Right ventricle myocardium superior (tissue), 1 donor: ENCODE measurements around the gene RINL. TPM values are rescaled to one million over a fixed set of nuclear protein-coding genes. Genes with fewer than 3 reads are reported as not detected.
"Not testable (repeated sequence)": the region's sequence is repeated elsewhere in the genome, so short reads cannot be mapped to it uniquely, and the experiment has no call there.

Experiments used
- ATAC-seq: fragments of 200-7000 bp; cut with Tn5 transposase; one replicate; pipeline ENCODE4 v1.9.1; 2020; ENCODE audit warnings: mild to moderate bottlenecking; ENCODE audit not compliant: poor library complexity
- DNase-seq: peaks from one replicate; pipeline ENCODE4 v3.0.0-alpha.2; 2020
- intact Hi-C: fragments of 100-400 bp; cut with DNase I; formaldehyde crosslinking; loops from one replicate; pipeline ENCODE4 v1.11.2; 2022
- total RNA-seq: library from RNA; stranded (reverse); fragmentation: NEBNext Ultra II Directional; extraction: Animal tissue kit (Norgen Biotek cat#: 25700); gene quantifications from one replicate; pipeline ENCODE4 v1.2.1, GENCODE V29; 2021
- donor health status: DM: no; HTN: yes; CAD: no; lungs with severe emphysema.

RINL gene
- total RNA-seq, 1 donor from 2014 or later = 6.3 TPM

DNA sequence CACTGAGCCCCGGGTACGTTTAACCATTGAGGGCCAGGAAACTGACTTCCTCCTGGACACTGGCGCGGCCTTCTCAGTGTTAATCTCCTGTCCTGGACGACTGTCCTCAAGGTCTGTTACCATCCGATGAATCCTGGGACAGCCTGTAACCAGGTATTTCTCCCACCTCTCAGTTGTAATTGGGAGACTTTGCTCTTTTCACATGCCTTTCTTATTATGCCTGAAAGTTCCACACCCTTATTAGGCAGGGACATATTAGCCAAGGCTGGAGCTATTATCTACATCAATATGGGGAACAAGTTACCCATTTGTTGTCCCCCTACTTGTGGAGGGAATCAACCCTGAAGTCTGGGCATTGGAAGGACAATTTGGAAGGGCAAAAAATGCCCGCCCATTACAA, 52.1 kb downstream of the RINL start:
- intact Hi-C loops, DNase-seq, ATAC-seq: not testable (repeated sequence)

DNA sequence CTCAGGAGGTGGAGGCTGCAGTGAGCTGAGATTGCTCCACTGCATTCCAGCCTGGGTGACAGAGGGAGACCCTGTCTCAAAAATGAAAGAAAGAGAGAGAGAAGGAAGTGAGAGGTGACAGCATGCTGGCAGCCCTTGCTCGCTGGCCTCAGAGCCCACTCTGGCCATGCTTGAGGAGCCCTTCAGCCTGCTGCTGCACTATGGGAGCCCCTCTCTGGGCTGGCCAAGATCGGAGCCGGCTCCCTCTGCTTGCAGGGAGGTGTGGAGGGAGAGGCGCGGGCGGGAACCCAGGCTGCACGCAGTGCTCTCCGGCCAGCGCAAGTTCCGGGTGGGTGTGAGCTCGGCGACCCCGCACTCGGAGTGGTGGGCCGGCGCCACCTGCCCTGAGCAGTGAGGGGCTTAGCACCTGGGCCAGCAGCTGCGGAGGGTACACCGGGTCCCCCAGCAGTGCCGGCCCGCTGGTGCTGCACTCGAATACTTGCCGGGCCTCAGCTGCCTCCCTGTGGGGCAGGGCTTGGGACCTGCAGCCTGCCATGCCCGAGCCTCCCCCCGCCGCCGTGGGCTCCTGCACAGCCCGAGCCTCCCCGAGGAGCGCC, 56.7 kb downstream of the RINL start:
- DNase-seq, intact Hi-C loops, ATAC-seq: not testable (repeated sequence)

DNA sequence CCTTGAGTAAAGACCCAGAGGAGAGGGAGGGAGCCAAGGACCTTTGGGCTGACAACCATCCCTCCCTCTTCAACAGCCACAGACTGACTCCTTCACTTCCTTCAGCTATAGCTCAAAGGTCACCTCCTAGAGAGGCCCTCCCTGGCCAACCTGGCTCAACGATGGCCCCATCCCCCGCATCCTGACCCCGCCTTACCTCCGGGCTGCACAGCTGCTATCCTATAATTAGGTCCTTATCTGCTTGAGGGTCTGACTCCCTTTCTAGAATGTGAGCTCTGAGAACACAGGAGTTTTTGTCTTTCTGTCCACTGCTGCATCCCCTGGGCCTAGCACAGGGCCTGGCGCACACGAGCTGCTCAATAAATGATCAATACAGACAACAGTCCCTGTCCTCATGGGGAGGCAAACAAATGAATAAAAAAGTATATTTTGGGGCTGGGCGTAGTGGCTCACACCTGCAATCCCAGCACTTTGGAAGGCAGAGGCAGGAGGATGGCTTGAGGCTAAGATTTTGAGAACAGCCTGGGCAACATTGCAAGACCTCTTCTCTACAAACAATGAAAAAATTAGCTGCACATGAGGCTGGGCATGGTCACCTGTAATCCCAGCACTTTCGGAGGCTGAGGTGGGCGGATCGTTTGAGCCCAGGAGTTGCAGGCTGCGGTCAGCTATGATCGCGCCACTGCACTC, 58.7 kb downstream of the RINL start:
- intact Hi-C loops = no loop called here
- ATAC-seq = peak; percentile 73
- DNase-seq = peak; percentile 62

Other genes starting within 250 kb of the RINL start
- 125 TPM for gene ACTN4, start 230.6 kb downstream of the RINL start, total RNA-seq
- not detected for gene CAPN12, start 133.8 kb downstream of the RINL start, total RNA-seq
- gene LGALS7, start 104.8 kb downstream of the RINL start, total RNA-seq = not detected
- gene LGALS7B, start 89.1 kb downstream of the RINL start, total RNA-seq = not detected
- 0.86 TPM for gene LGALS4, start 65.3 kb downstream of the RINL start, total RNA-seq
- 1,260 TPM for gene ECH1, start 46.5 kb downstream of the RINL start, total RNA-seq
- 158 TPM for gene HNRNPL, start 28.3 kb downstream of the RINL start, total RNA-seq
- gene SIRT2, start 21.3 kb upstream of the RINL start, total RNA-seq = 96.2 TPM
- gene NFKBIB, start 21.7 kb upstream of the RINL start, total RNA-seq = 14.5 TPM
- gene CCER2, start 33.9 kb upstream of the RINL start, total RNA-seq = not detected
- gene SARS2, start 52.5 kb upstream of the RINL start, total RNA-seq = 14.5 TPM
- gene MRPS12, start 52.7 kb upstream of the RINL start, total RNA-seq = 74.3 TPM
- 1.7 TPM for gene FBXO17, start 97.5 kb upstream of the RINL start, total RNA-seq
- 13.0 TPM for gene FBXO27, start 154.3 kb upstream of the RINL start, total RNA-seq
- not detected for gene ACP7, start 206.1 kb upstream of the RINL start, total RNA-seq
- gene PAK4, start 247.5 kb upstream of the RINL start, total RNA-seq = 14.0 TPM